Stimulated activated CD4-positive, alpha-beta T cell treated with anti-CD3 and anti-CD28 coated beads, Interleukin-1b, Interleukin-23, amount 100 ng/mL, for 48 hours (primary cell): ENCODE data around the gene TBC1D28.
"Not testable (repeated sequence)": the region's sequence is repeated elsewhere in the genome, so short reads cannot be mapped to it uniquely, and the experiment has no call there.

Source experiments
- DNase-seq: peaks from one replicate; pipeline ENCODE4 v3.0.0-alpha.2; 2020

TBC1D28 gene

DNA sequence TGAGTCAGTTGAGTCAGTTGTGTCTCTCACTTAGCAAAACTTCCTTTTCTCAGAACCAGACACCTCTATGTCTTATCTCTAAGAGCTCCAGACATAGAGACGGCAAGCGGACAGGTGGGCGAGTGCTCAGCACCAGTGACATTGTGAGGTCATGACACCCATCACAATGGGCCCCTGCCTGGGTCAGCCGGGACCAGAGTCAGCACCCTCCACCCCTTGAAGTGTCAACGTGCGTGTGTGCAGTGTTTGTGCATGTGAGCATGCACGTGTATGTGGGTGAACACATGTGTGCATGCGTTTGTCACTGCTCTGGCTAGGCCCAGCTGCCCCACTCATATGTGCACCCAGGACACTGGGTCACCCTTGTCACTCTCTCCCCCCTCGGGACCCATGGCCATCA is at the start of gene TBC1D28:
Gene TBC1D28, minus strand, starts transcription at position 101 of the 400 bp plus-strand sequence. CDS start 3,039 bp downstream, outside the sequence.
- DNase-seq: not testable (repeated sequence)

DNA sequence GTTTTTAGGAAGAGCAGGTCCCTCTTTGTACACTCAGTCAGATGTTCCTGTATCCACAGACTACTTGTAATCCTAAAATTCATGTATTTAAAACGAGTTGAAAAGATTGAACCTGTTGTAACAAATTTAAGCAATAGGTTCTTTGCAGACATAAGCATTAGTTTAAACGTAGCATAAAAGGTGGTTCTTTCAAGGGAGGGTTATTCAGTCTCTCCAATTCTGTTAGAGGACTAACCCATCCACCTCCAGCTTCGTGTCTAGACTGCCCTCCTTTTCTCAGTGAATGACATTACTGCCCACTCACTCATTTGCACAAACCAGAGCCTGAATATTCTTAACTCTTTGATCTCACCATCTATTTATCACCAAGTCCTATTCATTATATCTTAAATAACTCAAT is 38.5 kb upstream of the TBC1D28 start:
- DNase-seq: not testable (repeated sequence)

DNA sequence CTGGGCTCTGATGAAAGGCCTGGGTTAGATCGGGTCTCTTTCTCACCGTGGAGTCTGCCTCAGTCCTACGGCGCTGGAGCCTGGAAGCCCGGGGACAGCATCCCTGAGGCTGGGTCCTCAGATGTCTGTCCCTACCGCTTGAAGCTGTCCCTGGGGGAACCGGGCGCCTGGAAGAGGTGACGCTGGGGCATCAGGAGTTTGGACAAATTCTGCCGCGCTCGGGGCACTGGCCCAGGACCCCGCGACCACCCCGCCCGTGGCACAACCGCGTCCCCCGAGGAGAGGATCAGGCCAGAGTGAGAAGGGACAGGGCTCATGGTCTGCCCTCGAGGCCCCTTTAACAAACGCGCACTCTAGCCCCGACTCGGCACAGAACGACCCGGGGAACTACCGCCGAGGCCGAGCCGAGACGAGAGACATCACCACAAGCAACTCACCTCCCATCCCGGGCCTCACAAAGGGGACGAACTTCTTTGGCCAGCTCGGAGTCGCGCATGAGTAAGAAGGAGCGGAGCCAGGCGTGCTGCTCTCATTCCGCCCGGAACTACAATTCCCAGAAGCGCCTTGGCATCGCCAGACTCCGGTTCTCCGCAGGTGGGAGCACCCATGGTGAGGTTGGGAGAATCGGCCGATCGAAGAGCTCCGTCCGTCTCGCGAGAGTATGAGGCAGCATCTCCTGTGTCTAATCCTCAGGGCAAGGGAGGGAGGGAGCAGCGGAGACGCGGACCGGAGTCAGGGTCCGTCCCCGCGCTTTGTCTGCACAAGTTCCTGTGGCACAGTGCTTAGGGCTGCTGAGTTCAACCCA is 37.8 kb upstream of the TBC1D28 start, which contains the start of gene FOXO3B:
Gene FOXO3B, minus strand, starts transcription at position 548 of the 805 bp plus-strand sequence. CDS start 663 bp downstream, outside the sequence.
- DNase-seq: peak; percentile 80

DNA sequence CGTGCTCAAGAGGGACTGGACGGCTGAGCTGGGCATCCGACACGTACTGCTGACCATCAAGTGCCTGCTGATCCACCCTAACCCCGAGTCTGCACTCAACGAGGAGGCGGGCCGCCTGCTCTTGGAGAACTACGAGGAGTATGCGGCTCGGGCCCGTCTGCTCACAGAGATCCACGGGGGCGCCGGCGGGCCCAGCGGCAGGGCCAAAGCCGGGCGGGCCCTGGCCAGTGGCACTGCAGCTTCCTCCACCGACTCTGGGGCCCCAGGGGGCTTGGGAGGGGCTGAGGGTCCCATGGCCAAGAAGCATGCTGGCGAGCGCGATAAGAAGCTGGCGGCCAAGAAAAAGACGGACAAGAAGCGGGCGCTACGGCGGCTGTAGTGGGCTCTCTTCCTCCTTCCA is 33.2 kb upstream of the TBC1D28 start:
- not testable (repeated sequence) for DNase-seq

DNA sequence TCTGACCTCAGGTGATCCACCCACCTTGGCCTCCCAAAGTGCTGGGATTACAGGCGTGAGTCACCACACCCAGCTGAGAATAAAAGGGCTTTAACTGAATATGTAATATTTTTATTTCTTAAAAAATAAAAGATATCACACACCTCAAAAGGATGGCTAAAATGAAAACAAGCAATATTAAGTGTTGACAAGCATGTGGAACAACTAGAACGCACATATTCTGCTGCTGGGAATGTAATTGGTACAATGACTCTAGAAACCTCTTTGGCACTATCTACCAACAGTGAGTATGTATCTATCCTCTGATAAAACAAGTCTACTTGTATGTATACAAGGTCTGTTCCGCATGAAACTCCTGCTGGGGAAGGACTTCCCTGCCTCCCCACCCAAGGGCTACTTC is 32.7 kb upstream of the TBC1D28 start:
- DNase-seq: not testable (repeated sequence)

DNA sequence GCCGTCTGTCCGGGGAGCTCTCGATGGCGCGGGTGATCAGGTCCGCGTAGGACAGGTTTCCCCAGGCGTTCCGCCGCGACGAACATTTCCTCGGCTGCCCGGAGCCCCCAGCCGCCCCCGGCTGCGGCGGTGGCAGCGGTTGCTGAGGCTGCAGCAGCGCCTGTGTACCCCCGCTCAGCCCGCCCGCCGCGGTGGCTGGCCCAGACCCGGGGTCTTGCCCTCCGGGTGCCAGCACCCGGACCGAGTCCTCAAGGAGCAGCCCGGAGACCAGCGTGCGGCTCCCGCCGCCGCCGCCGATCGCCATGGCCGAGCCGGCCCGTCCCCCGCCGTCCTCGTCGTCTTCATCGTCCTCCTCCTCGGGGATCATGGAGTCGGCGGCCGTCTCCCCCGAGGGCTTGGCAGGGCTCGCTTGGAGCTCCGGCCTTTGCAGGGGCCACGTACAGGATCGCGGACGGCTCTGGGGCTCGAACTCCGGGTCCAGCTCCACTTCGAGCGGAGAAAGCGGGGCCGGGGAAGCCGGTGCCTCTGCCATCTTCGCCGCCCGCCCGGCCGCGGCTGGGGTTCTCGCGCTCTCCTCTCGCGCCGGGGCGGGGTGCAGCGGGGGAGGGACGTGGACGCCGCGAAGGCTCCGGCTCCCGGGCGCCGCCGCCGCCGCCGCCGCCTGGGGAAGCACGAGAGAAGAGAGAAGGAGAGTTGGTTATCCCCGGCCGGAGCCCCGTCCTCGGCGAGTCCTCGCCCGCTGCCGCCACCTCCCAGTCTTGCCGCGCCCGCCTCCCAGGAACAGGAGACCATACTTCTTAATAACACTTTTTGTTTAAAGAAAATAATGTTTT is 28.4 kb upstream of the TBC1D28 start:
- DNase-seq: not testable (repeated sequence)

DNA sequence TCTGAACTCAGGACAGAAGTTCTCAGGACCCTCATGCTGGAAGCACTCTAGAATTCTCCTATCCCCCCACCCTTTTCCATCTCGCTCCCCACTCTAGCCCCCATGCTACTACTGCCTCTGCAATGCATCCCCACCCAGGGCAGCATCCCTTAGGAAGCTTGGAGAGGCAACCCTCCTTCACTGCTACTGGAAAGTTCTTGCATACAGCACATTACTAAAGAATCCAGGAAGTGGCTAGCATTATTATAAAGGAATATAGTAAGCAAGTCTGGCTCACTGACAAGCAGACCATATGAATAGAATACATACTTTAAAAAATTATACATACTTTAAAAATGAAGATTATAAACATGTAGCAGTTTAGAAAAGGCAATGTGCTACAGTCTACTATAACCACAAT is 24.4 kb upstream of the TBC1D28 start:
- DNase-seq: not testable (repeated sequence)

DNA sequence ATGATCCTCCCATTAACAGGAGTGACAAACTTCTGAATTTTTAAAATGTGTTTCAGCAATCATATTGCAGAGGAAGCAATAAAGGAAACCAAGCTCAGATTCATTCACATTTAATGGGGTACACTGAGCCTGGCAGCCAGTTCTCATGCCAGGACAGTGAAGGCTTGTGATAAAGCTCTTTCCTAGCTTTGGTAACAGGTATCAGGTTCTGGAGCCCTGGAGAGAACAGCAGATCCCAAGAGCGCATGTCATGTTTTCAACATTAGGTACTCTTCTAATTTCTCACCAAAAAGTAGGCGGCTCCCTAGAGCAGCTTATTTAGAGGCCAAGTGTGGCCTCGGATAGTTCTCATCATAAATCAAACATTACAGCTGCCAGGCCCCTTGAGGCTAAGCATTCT is 23.3 kb upstream of the TBC1D28 start:
- DNase-seq: not testable (repeated sequence)

DNA sequence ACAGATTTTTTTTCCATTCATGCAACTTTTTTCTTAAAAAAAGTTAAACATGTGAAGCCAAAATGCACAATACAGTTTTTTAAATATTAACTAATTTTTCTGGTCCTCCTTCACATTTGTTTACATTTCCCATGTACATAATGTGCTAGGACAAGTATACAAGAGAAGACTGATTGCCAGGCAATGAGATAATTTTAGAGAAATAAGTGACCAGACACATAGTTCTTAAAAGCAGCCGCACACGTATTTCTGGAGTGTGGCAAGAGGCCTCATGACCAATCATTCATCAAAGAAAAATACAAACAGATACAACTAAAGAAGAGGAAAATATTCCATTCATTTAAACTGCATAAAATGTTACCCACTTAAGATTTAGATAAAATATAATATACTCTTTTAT is 22.1 kb upstream of the TBC1D28 start:
- DNase-seq: not testable (repeated sequence)

DNA sequence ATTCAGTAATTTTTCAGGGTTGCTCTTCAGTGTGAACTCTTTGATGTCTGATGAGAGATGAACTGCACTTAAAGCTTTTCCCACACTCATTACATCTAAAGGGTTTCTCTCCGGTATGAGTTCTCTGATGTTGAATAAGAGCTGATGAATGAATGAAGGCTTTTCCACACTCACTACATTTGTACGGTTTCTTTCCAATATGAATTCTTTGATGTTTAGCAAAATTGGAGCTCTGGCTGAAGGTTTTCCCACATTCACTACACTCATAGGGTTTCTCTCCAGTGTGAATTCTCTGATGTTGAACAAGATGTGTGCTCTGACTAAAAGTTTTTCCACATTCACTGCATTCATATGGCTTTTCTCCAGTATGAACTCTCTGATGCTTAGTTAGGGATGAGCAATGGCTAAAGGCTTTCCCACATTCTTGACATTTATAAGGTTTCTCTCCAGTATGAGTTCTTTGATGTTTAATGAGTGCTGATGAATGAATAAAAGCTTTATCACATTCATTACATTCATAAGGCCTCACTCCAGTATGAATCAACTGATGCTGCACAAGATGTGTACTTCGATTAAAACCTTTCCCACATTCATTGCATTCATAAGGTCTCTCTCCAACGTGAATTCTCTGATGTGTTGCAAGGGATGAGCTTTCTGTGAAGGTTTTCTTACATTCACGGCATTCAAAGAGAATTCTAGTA is 17.9 kb upstream of the TBC1D28 start:
- DNase-seq: not testable (repeated sequence)

DNA sequence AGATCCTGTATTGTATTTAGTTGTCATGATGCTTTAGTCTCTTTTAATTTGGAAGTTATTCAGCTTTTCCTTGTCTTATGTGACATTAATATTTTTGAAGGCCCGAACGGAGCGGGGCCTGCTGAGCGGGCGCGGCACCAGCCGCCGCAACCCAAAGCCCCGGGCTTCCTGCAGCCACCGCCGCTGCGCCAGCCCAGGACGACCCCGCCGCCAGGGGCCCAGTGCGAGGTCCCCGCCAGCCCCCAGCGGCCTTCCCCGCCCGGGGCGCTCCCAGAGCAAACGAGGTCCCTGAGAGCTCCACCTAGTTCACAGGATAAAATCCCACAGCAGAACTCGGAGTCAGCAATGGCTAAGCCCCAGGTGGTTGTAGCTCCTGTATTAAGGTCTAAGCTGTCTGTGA is 5.9 kb upstream of the TBC1D28 start:
- DNase-seq: not testable (repeated sequence)

DNA sequence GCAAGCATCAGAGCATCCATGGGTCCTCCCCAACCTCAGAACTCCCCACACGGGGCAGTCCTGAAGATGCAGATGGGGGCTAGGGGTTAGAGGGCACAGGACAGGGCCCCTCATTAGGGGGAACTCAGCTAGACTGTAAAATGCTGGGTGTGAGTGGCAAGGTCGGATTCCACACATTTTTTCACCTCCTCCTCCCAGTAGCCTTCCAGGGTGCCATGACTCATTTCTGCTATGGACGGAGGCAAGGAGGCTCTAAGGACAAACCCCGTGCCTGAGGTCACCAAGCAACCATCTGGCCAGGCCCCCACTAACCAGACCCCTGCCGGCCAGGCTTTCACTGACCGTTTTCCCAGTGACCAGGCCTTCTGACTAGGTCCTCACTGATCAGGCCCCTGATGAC is 1.1 kb downstream of the TBC1D28 start:
- DNase-seq: not testable (repeated sequence)

DNA sequence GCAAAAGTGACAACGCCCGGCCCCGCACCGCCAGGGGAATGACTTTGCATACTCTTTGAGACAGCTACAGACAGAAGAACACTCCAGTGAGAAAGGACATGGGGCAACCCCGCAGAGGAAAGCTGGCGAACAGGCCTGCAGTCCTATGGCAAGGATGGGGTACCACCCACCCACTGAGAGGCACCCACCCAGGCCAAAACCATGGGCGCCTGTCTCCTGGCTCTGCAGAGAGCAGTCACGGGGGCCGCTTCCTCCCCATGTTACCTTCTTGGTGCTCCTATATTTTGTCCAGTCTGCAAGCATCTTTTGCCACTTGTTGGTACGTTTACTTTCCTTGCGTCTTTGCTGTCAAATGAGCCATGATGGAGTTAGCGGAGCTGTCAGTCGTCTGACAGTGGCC is 5.8 kb downstream of the TBC1D28 start:
- not testable (repeated sequence) for DNase-seq

DNA sequence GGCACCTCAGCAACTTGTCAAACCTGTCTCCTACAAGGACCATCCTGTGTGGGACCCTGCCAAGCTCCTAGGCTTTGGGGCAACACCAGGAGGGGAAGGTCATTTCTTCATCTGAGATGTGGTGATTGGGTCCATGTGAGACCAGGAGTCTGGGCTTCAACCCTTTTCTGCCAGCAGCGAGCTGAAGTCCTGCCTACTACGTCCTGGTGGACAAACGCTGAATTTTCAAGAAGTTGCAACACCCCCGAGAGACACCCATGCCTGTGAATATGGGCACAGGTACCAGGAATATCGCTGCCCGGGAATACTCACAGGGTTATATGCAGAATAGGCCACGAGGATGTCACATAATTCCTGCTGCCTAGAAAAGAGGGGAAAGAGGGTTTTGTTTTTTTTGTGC is 8.0 kb downstream of the TBC1D28 start:
- DNase-seq: not testable (repeated sequence)

DNA sequence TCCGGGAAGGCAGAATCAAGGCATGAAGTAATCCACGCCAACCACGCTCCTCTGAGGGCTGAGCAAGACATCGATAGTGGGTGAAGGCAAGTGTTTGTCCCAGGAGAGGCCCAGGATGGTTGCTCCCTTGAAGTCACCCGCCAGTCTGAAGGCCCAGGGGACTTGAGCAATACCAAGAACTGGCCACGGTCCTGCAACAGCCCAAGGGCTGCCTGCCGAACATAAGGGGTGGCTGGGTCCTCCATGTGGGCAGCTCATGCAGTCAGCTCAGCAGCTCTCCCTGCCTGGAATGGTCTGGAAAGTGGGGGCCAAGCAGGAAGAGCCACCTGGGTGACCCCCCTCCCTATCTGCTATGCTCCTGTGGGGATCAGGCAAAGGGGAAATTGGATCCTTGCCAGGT is 8.4 kb downstream of the TBC1D28 start:
- not testable (repeated sequence) for DNase-seq

DNA sequence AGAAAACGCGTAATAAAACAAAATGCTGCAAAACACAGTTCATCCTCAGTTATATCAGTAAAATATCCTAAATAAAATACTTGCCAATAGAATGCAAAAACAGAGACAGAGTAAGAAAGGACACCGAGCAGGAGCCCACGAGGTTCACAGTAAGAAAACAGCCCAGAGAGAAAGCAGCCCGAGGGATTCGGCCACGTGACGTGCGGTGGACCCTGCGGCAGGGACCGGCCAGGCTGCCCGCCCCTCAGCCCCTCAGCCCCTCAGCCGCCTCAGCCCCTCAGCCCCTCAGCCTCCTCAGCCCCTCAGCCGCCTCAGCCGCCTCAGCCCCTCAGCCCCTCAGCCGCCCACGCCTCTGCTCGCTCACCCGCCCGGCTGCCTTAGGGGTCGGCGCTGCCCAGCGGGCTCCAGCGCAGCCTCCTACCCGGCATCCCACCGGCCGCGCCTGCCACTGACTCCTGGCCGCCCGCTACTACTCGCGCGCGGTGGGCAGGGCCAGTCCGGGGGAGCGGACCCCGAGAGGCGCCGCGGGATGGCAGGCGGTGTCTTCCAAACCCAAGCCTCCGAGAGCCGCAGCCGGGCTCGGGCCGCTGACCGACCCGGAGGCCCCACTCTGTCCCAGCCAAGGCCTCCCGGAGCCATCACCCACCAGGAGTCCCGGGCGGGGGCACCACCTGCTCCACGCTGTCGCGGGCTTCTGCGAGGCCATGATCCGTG is 9.5 kb downstream of the TBC1D28 start:
- not testable (repeated sequence) for DNase-seq

DNA sequence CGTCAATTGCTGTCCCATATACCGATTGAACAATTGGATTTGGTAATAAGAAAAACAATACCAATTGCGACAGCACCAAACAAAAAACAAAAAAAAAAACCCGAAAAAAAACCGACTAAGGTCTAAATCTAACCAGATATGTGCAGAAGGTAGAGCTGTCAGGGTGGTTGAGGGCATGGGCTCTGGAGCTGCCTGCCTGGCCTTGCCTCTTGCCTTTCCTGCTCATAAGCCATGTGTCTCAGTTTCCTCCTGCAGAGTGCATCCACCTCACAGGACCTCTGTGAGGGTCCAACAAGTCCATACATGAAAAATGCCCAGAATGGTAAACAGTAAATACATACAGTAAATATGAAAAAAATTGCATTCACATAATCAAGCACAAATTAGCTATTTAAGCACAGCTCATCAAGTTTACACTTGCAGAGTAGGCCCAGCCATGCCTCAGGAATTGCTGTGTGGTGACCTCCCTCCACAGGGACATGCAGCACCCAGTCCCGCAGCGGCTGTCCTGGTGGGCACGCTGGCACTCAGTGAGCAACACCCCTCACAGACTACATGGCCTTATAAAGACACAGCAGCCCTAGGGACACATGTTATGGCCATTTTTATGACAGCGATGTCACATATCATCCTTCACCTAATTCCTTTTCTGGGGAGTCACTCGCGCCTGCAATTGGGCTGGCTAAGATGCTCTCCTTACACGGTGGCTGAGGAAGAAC is 17.9 kb downstream of the TBC1D28 start:
- no peak for DNase-seq

DNA sequence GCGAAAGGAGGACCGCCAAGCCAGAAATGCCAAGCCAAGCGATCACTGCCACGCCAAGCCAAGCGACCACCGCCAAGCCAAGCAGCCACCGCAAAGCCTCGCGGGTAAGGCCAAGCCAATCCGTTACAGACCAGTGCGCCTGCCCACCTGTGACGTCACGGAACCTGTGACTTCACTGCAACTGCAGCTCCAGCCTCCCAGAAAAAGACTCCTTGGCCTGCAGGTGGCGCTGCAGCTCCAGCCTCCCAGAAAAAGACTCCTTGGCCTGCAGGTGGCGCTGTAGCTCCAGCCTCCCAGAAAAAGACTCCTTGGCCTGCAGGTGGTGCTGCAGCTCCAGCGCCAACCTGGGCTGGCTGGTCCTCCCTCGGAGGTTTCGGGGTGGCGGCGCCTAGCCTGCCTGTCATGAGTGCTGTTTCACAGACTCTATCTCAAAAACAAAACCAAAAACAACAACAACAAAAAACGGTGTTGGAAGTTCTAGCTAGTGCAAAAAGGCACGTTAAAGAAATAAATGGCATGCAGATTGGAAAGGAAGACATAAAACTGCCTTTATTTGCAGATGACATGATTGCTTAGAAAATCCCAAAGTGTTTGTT is 18.6 kb downstream of the TBC1D28 start:
- DNase-seq: peak; percentile 96

DNA sequence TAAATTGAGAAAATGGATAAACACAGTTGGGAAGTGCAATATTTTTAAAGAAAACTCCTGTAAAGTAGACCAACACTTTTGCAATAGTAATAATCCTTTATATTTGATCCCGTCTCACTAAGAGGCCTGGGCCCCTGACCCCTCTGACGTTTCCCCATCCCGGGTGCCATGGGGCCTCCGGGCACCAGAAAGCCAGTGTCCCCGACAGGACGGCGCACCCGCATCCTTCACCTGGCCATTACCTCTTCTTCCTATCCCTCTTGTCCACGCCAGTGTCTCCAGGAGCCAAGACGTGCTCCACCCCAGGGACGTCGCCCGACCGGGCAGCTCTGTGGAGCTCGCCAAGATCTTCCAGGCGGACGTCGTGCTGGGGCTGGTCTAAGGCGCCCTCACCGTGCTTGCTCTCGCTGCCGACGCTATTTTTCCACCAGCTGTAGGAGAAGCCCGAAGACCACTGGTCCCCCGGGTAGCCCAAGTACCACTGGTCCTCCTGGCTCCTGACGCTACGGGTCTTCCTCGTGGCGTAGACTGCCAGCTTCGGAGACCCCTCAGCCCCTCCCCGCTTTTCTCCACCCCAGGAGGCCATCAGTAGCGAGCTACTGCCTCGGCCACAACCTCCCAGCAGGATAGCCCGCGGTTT is 19.2 kb downstream of the TBC1D28 start:
- not testable (repeated sequence) for DNase-seq

DNA sequence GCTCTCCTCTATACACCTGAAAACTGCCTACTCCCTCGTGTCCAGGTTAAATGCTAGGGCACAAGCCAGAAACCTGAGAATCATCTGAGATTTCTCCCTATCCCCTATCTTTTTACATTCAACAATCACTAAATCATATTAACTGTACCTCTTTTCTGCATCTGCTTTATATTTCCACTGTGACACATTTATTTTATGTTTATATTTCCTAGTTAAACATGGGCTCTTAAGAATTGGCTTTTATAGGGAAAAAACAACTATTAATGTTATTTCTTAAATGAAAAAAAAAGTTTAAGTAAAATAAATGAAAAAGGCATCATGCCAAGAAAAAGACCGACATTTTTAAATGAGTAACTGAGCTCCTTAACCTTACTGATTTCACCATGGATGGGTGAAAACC is 26.6 kb downstream of the TBC1D28 start:
- DNase-seq: not testable (repeated sequence)

DNA sequence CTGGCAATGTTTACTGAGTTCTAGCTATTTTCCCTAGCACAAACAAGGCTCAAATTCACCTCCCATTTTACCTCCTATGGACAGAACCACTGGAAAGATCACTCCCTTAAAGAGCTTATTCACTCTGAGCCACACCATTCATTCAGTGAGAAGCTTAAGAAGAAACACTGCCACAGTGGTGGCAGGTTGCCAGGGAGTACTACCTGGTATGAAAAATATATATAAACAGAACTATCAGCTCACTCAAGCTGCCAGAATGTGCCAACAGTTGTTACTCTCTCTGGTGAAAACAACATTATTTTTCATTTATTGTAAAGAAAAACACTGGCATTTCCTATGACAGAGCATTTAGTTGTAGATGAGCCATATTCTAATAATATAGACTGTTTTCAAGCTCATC is 31.2 kb downstream of the TBC1D28 start:
- not testable (repeated sequence) for DNase-seq
